Embryonic facial prominence (tissue), 1 donor: ENCODE measurements around the gene CCDC57.
A peak's percentile ranks its signal among the peaks of the same experiment; 100 is the strongest.
"Not testable (repeated sequence)": the region's sequence is repeated elsewhere in the genome, so short reads cannot be mapped to it uniquely, and the experiment has no call there.

Source experiments
- DNase-seq: peaks from one replicate; pipeline ENCODE4 v3.0.0-alpha.2; 2016; ENCODE audit errors: extremely low spot score

CCDC57 gene

GRCh38 chr17:82223517-82223916, 10.9 kb upstream of the CCDC57 start:
- DNase-seq, result no peak

GRCh38 chr17:82222816-82223215, 10.2 kb upstream of the CCDC57 start:
- DNase-seq, result no peak

- DNase-seq, result no peak
Observed at GRCh38 chr17:82221341-82221902, 8.8 kb upstream of the CCDC57 start.

DNA sequence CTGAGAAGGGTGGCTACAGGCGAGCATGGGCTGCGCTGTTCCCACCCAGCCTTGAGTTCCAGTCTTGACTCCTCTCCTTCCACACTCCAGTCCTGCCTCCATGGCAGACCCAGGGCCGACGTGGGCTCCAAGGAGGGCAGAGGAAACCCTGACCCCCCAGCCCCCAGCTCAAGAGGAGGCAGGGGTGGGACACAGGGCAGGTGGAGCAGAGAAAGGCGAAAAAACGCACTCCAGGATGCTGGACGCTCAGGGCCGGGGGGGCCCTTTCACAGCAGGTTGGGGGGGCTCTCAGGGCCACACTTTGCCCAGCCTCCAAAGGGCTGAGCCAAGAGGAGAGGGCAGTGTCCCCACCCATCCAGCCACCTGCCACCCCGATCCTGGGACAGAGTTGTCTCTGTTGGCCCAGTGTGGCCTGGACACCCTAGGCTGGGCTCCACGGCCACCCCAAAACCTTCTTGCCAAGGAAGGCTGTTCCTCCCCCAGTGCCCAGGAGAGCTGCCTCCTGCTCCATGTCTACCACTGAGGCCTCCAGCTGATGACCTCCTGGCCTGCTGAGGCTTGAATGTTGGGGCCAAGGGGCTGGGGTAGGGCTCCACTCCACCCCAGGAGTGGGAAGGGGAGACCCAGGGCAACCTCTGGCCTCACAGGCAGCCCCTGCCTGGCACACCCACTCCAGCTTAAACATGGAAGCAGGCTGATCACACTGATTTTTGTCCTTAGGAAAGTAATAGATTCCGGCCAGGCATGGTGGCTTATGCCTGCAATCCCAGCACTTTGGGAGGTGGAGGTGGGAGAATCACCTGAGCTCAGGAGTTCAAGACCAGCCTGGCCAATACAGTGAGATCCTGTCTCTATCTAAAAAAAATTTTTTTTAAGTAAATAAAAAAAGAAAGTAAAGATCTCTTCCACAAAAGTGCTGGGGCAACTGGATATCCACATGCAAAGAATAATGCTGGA, 7.4 kb upstream of the CCDC57 start:
- DNase-seq, result no peak

- no peak for DNase-seq
Observed at GRCh38 chr17:82219083-82219482, 6.4 kb upstream of the CCDC57 start.

GRCh38 chr17:82218349-82219075, 5.9 kb upstream of the CCDC57 start:
- DNase-seq, result no peak

- no peak for DNase-seq
Observed at GRCh38 chr17:82217530-82218204, 5.0 kb upstream of the CCDC57 start.

GRCh38 chr17:82217120-82217529, 4.5 kb upstream of the CCDC57 start:
- no peak for DNase-seq

GRCh38 chr17:82216301-82217119, 3.9 kb upstream of the CCDC57 start:
- no peak for DNase-seq

GRCh38 chr17:82215972-82216300, 3.3 kb upstream of the CCDC57 start:
- DNase-seq, result no peak

DNA sequence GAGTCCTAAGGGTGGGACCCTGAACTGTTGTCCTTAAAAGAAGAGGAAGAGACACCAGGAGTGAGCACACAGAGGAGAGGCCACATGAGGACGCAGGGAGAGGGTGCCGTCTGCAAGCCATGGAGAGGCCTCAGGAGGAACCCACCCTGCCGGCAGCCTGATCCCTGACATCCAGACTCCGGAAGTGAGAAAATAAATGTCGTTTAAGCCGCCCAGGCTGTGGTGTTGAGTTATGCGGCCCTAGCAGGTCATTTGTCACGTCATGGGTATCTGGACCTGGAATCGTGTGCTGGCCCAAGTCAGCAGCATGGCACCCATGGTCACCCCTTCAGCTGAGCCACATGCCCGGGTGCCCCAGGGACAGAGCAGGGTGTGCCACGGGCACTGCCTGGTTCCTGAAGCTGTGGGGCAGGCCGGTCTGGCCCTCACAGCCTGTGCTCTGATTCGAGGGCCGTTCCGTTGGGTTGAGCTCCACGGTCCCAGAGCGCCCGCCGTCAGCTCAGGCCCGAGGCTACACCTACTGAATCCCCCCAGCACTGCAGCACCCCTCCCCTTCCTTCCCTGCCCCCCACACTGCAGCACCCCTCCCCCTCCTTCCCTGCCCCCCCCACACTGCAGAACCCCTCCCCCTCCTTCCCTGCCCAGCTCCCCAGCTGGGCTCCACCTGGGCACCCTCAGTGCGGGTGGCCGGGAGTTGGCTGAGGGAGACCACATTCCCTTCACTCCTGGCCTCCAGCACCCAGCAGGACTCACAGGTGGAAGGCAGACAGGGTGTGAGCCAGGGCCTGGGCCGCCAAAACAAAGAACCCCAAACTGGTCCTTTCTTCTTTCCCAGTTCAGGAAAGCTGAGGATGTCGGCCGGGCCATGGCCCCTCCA, 2.7 kb upstream of the CCDC57 start:
- no peak for DNase-seq

DNA sequence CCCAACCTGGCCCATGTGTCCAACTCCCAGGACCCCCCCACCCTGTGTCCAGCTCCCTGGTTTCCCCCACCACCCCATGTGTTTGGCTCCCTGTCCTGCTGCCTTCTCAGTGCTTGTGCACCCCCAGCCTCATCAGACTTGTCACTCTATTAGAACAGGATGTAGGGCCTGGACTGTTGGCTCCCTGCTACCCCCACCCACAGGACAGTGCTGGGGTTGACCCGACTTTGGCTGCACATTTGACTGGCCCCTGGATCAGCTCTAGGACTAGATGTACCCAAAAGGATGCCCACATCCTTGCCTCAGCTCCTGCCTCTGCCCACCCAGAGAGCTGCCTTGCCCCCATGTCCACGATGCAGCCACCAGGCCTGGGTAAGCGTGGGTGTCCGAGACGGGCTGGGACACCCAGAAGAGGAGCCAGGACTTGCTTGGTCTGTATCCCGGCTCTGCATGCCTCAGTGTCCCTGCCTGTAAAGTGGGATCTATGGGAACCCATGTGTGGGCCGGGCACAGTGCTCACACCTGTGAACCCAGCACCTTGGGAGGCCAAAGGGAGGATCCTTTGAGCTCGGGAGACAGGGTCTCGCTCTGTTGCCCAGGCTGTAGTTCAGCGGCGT, 1.5 kb upstream of the CCDC57 start:
- DNase-seq, result no peak

GRCh38 chr17:82213251-82214011, 789 bp upstream of the CCDC57 start:
- DNase-seq, result no peak

- not testable (repeated sequence) for DNase-seq
Observed at GRCh38 chr17:82210655-82211054, 2.0 kb downstream of the CCDC57 start.

GRCh38 chr17:82205720-82206508, 6.7 kb downstream of the CCDC57 start:
- peak; percentile 48 for DNase-seq

DNA sequence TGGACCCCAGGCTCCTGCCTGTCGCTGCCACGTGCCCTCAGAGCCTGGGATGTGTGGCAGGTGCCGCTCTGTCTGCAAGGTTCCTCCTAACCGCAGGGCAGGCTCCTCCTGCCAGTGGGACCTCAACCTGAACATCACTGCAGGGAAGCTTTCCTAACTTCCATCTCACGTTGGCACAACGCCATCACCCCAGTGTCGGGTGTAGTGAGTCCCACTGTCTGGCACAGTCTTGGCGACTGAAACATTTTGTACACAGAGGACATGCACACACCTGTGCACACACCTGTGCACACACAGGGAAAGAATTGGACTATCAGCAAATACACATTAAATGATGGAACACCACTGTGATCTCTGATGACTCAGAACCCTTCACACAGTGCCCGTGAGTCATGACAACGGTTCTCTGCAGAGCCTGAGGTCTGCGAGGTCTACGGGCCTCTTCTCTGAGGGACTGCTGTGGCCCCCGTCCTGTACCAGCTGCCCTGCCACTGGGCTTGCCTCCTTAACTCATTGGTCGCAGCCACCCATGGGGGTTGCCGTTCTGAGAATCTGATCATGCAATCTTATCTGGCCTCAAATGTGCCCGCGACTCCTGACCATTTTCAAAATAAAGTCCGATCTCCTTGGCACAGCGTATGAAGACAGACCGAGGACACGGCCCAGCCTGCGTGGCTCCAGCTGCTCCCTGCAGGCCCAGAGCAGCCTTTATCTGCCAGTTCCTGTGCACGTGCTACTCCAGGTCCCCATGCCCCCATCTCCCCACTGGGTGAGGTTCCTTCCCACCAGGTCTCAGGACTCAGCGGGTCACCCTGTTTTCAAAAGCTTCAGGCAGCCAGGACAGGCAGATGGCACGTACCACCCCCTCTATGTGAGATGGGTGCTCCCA, 7.6 kb downstream of the CCDC57 start:
- DNase-seq, result no peak

GRCh38 chr17:82203920-82204319, 8.7 kb downstream of the CCDC57 start:
- DNase-seq, result no peak
